CD4-positive, alpha-beta T cell treated with Interleukin-6 at 100 ng/mL for 8 hours (primary cell): ENCODE results near the gene ARHGAP30.

Source experiments
- DNase-seq: peaks from one replicate; pipeline ENCODE4 v3.0.0-alpha.2; 2020; ENCODE audit warnings: mixed read lengths, low spot score

The ARHGAP30 gene

GRCh38 chr1:161091093-161091492, 21.4 kb upstream of the ARHGAP30 start:
- no peak for DNase-seq

GRCh38 chr1:161090617-161091016, 20.9 kb upstream of the ARHGAP30 start:
- DNase-seq = no peak

GRCh38 chr1:161089938-161090337, 20.2 kb upstream of the ARHGAP30 start:
- no peak for DNase-seq

GRCh38 chr1:161089251-161089924, 19.7 kb upstream of the ARHGAP30 start, which contains the start of gene NECTIN4:
Gene NECTIN4 (minus strand): TSS chr1:161089558. CDS start chr1:161089296, 262 bp downstream.
- no peak for DNase-seq

GRCh38 chr1:161088587-161089110, 19.0 kb upstream of the ARHGAP30 start:
- no peak for DNase-seq

- no peak for DNase-seq
Measured at GRCh38 chr1:161086457-161086856, 16.8 kb upstream of the ARHGAP30 start.

- no peak for DNase-seq
Measured at GRCh38 chr1:161085165-161085564, 15.5 kb upstream of the ARHGAP30 start.

- DNase-seq = no peak
Measured at GRCh38 chr1:161084597-161084988, 14.9 kb upstream of the ARHGAP30 start.

GRCh38 chr1:161083748-161084596, 14.3 kb upstream of the ARHGAP30 start:
- no peak for DNase-seq

GRCh38 chr1:161082996-161083747, 13.5 kb upstream of the ARHGAP30 start:
- DNase-seq = no peak

GRCh38 chr1:161082483-161082882, 12.8 kb upstream of the ARHGAP30 start:
- no peak for DNase-seq

GRCh38 chr1:161081519-161081918, 11.8 kb upstream of the ARHGAP30 start:
- DNase-seq = no peak

- no peak for DNase-seq
Measured at GRCh38 chr1:161080441-161081405, 11.0 kb upstream of the ARHGAP30 start.

- DNase-seq = no peak
Measured at GRCh38 chr1:161079436-161080110, 9.9 kb upstream of the ARHGAP30 start.

- DNase-seq = no peak
Measured at GRCh38 chr1:161077426-161077825, 7.7 kb upstream of the ARHGAP30 start.

- no peak for DNase-seq
Measured at GRCh38 chr1:161076410-161076809, 6.7 kb upstream of the ARHGAP30 start.

- no peak for DNase-seq
Measured at GRCh38 chr1:161074676-161075368, 5.1 kb upstream of the ARHGAP30 start.

GRCh38 chr1:161073474-161074121, 3.9 kb upstream of the ARHGAP30 start:
- no peak for DNase-seq

- DNase-seq = no peak
Measured at GRCh38 chr1:161072751-161073449, 3.2 kb upstream of the ARHGAP30 start.
